ENCODE data around the gene MYO16. TPM values are rescaled to one million over a fixed set of nuclear protein-coding genes. Genes with fewer than 3 reads are reported as not detected.

MYO16 gene
- total RNA-seq (2022; extraction: Qiagen RNA extraction): 0.02 to 0.10 TPM (median 0.07 TPM) in 5 replicates

GRCh38 chr13:108629181-108629752 lies at the start of gene MYO16:
MYO16 (plus strand) TSS chr13:108629611; CDS start chr13:108629845, 234 bp downstream.

Data from A549 treated with AZD2906 at 1 μM for 4 hours (cell line).